Peyer's patch (tissue), 4 donors: ENCODE data around the gene FZD1. TPM values are rescaled to one million over a fixed set of nuclear protein-coding genes. Genes with fewer than 3 reads are reported as not detected.

Experiments
- DNase-seq, 3 donors: peaks; one replicate each; pipeline ENCODE4 v3.0.0-alpha.2; 2017 to 2019
- H3K27ac ChIP-seq, 4 donors: fragments of 200-600 bp; sonication (generic); one replicate each; pipeline ENCODE4 v1.5.1; 2016 to 2019
- H3K27me3 ChIP-seq, 2 donors: fragments of 200-600 bp; sonication (generic); one replicate each; pipeline ENCODE4 v1.5.1; 2019
- H3K36me3 ChIP-seq, 3 donors: fragments of 200-600 bp; sonication (generic); one replicate each; pipeline ENCODE4 v1.5.1; 2016 to 2019
- H3K4me1 ChIP-seq, 4 donors: fragments of 200-600 bp; sonication (generic); one replicate each; pipeline ENCODE4 v1.5.1; 2016 to 2019
- H3K4me3 ChIP-seq, 4 donors: fragments of 200-600 bp; sonication (generic); 1 replicate in 3 of 4; 2 replicates in 1 of 4; pipeline ENCODE4 v1.5.1; 2016 to 2019; ENCODE audit warnings: mild to moderate bottlenecking in 1 of 4
- H3K9me3 ChIP-seq, 4 donors: fragments of 200-600 bp; sonication (generic); one replicate each; pipeline ENCODE4 v1.5.1; 2016 to 2019; ENCODE audit warnings: mild to moderate bottlenecking in 1 of 4
- CTCF ChIP-seq, 6 experiments: fragments of 450-650 bp in 4 of 6; fragments of 200-600 bp in 2 of 6; sonication (generic) in 1 of 6; IDR thresholded peaks; one replicate each; pipeline ENCODE4 v1.5.1; 2017 to 2019; ENCODE audit warnings: antibody characterized with exemption in 6 of 6, mild to moderate bottlenecking in 3 of 6, moderate library complexity in 1 of 6
- POLR2A ChIP-seq, 2 donors: fragments of 450-650 bp; IDR thresholded peaks; one replicate each; pipeline ENCODE4 v1.5.1; 2017; ENCODE audit warnings: antibody characterized with exemption in 2 of 2, mild to moderate bottlenecking in 2 of 2, moderate library complexity in 2 of 2
- total RNA-seq, 4 donors: library from RNA; depleted of rRNA; stranded (reverse); fragments of >200 nt; gene quantifications; one replicate each; pipeline ENCODE4 v1.1.0, GENCODE V29; 2016

Gene FZD1
- total RNA-seq, 4 donors from 2014 or later: 1.7 to 12.6 (median 8.9) TPM

- H3K4me1 ChIP-seq: no peaks in the 10 kb centered on the region
- no peaks in the 10 kb centered on the region for H3K36me3 ChIP-seq
- H3K4me3 ChIP-seq: no peak overlapping the region
- DNase-seq: no peak
- H3K9me3 ChIP-seq: no peaks in the 10 kb centered on the region
- no peak for TF ChIP-seq POLR2A (IDR thresholded peaks at IDR 0.05)
- TF ChIP-seq CTCF (IDR thresholded peaks at IDR 0.05): no peak
- H3K27ac ChIP-seq: no peak overlapping the region
- H3K27me3 ChIP-seq: no peaks in the 10 kb centered on the region
Observed at GRCh38 chr7:91293136-91293535, 28.9 kb downstream of the FZD1 start.

GRCh38 chr7:91293840-91294239 lies 29.6 kb downstream of the FZD1 start:
- H3K4me3 ChIP-seq: no peak overlapping the region
- H3K4me1 ChIP-seq: no peaks in the 10 kb centered on the region
- no peak overlapping the region for H3K27ac ChIP-seq
- no peaks in the 10 kb centered on the region for H3K9me3 ChIP-seq
- no peaks in the 10 kb centered on the region for H3K36me3 ChIP-seq
- no peak for DNase-seq
- no peaks in the 10 kb centered on the region for H3K27me3 ChIP-seq
- no peak for TF ChIP-seq CTCF (IDR thresholded peaks at IDR 0.05)
- no peak for TF ChIP-seq POLR2A (IDR thresholded peaks at IDR 0.05)

GRCh38 chr7:91294639-91295220 lies 30.5 kb downstream of the FZD1 start:
- no peak for DNase-seq
- H3K36me3 ChIP-seq: no peaks in the 10 kb centered on the region
- TF ChIP-seq POLR2A (IDR thresholded peaks at IDR 0.05) (no peak), CTCF (IDR thresholded peaks at IDR 0.05) (no peak)
- no peaks in the 10 kb centered on the region for H3K9me3 ChIP-seq
- H3K27ac ChIP-seq: no peak overlapping the region
- H3K4me3 ChIP-seq: no peak overlapping the region
- no peaks in the 10 kb centered on the region for H3K27me3 ChIP-seq
- no peaks in the 10 kb centered on the region for H3K4me1 ChIP-seq

GRCh38 chr7:91295576-91295975 lies 31.3 kb downstream of the FZD1 start:
- Histone ChIP-seq H3K27me3 (no peaks in the 10 kb centered on the region), H3K36me3 (no peaks in the 10 kb centered on the region), H3K27ac (no peak overlapping the region), H3K9me3 (no peaks in the 10 kb centered on the region), H3K4me1 (no peaks in the 10 kb centered on the region), H3K4me3 (no peak overlapping the region)
- TF ChIP-seq POLR2A (IDR thresholded peaks at IDR 0.05): no peak
- no peak for TF ChIP-seq CTCF (IDR thresholded peaks at IDR 0.05)
- DNase-seq: no peak

GRCh38 chr7:91297939-91298338 lies 33.7 kb downstream of the FZD1 start:
- no peak for TF ChIP-seq CTCF (IDR thresholded peaks at IDR 0.05)
- no peak for TF ChIP-seq POLR2A (IDR thresholded peaks at IDR 0.05)
- DNase-seq: no peak
- no peak overlapping the region for H3K4me3 ChIP-seq
- H3K9me3 ChIP-seq: no peaks in the 10 kb centered on the region
- no peak overlapping the region for H3K27ac ChIP-seq
- H3K36me3 ChIP-seq: no peaks in the 10 kb centered on the region
- no peaks in the 10 kb centered on the region for H3K4me1 ChIP-seq
- no peaks in the 10 kb centered on the region for H3K27me3 ChIP-seq
